ENCODE measurements around the gene CYB561D2. TPM values are rescaled to one million over a fixed set of nuclear protein-coding genes. Genes with fewer than 3 reads are reported as not detected.

The CYB561D2 gene
- total and polyA plus RNA-seq, 8 donors = 6.1 to 26.1 (median 11.1) TPM; not detected in 1

- H3K36me3 ChIP-seq = peaks cover 33 to 53% (median 44%) of the 10 kb centered on the region in 4 donors
- peak overlapping the region; percentile 68 to 89 (median 84) for H3K4me3 ChIP-seq
- peaks cover 39 to 69% (median 56%) of the 10 kb centered on the region in 4 donors for H3K4me1 ChIP-seq
- peak overlapping the region in 4 of 5 donors; percentile 7 to 92 (median 90) for H3K27ac ChIP-seq
- H3K9me3 ChIP-seq = no peaks in the 10 kb centered on the region
- no peaks in the 10 kb centered on the region for H3K27me3 ChIP-seq
- WGBS, 5 donors = 50 to 73% (median 65%) methylated on average over 1 of the region's 1 CpG
- intact Hi-C loops (cut with DNase I; ENCODE audit: low total_unique reads) = no loop called here
- no peak for DNase-seq
- no peak for TF ChIP-seq POLR2A (IDR thresholded peaks at IDR 0.05)
- TF ChIP-seq EP300 (IDR thresholded peaks at IDR 0.05) = no peak
- no peak for TF ChIP-seq POLR2AphosphoS5 (IDR thresholded peaks at IDR 0.05)
- TF ChIP-seq CTCF (IDR thresholded peaks at IDR 0.05) = no peak
These were observed 6.8 kb downstream of the CYB561D2 start for GRCh38 chr3:50357481-50357880.

- TF ChIP-seq POLR2AphosphoS5 (IDR thresholded peaks at IDR 0.05) = no peak
- TF ChIP-seq CTCF (IDR thresholded peaks at IDR 0.05) = no peak
- TF ChIP-seq EP300 (IDR thresholded peaks at IDR 0.05) = no peak
- TF ChIP-seq POLR2A (IDR thresholded peaks at IDR 0.05) = no peak
- peaks cover 29 to 47% (median 35%) of the 10 kb centered on the region in 4 donors for H3K36me3 ChIP-seq
- peaks cover 35 to 62% (median 50%) of the 10 kb centered on the region in 4 donors for H3K4me1 ChIP-seq
- no peak for DNase-seq
- no peaks in the 10 kb centered on the region for H3K27me3 ChIP-seq
- H3K27ac ChIP-seq = peak overlapping the region; percentile 86 to 92 (median 91)
- intact Hi-C loops (cut with DNase I; ENCODE audit: low total_unique reads) = no loop called here
- no peaks in the 10 kb centered on the region for H3K9me3 ChIP-seq
- H3K4me3 ChIP-seq = peak overlapping the region; percentile 68 to 89 (median 84)
- 20 to 40% (median 32%) methylated on average over 13 to 24 of the region's 24 CpGs for WGBS, 5 donors
These were observed 7.8 kb downstream of the CYB561D2 start for GRCh38 chr3:50358355-50358910.

GRCh38 chr3:50358911-50359759, 8.5 kb downstream of the CYB561D2 start, which contains the start of gene TMEM115:
Gene TMEM115 (minus strand): TSS chr3:50359521. CDS start chr3:50359063, 458 bp downstream.
- WGBS, 5 donors = 0 to 4% (median 1%) methylated on average over 30 to 64 of the region's 64 CpGs
- peak; percentile 96 to 99 for DNase-seq
- peak within 1 kb of the TSS; percentile 68 to 89 (median 84) for H3K4me3 ChIP-seq
- TF ChIP-seq POLR2AphosphoS5 (IDR thresholded peaks at IDR 0.05) (peak; percentile 68 to 92 (median 71)), POLR2A (IDR thresholded peaks at IDR 0.05) (no peak)
- H3K4me1 ChIP-seq = peaks cover 36 to 58% (median 48%) of the 10 kb centered on the region in 4 donors
- H3K27ac ChIP-seq = peak within 1 kb of the TSS; percentile 86 to 92 (median 91)
- H3K27me3 ChIP-seq = no peaks in the 10 kb centered on the region
- peaks cover 22 to 40% (median 28%) of the 10 kb centered on the region in 4 donors for H3K36me3 ChIP-seq
- H3K9me3 ChIP-seq = no peaks in the 10 kb centered on the region
- intact Hi-C loops (cut with DNase I; ENCODE audit: low total_unique reads) = no loop called here

GRCh38 chr3:50359760-50360110, 9.1 kb downstream of the CYB561D2 start:
- intact Hi-C loops (cut with DNase I; ENCODE audit: low total_unique reads) = no loop called here

More at GRCh38 chr3:50359760-50360110, 9.1 kb downstream of the CYB561D2 start:
- 21 to 28% (median 22%) methylated on average over 4 to 8 of the region's 8 CpGs for WGBS, 5 donors
- Histone ChIP-seq H3K27ac (peak overlapping the region in 2 of 5 donors; percentile 86 to 92), H3K36me3 (peaks cover 16 to 34% (median 22%) of the 10 kb centered on the region in 4 donors), H3K27me3 (no peaks in the 10 kb centered on the region), H3K4me1 (peaks cover 42 to 58% (median 51%) of the 10 kb centered on the region in 4 donors), H3K4me3 (peak overlapping the region; percentile 68 to 89 (median 84)), H3K9me3 (no peaks in the 10 kb centered on the region)
- no peak for DNase-seq
- TF ChIP-seq CTCF (IDR thresholded peaks at IDR 0.05) (no peak), POLR2AphosphoS5 (IDR thresholded peaks at IDR 0.05) (no peak), EP300 (IDR thresholded peaks at IDR 0.05) (no peak), POLR2A (IDR thresholded peaks at IDR 0.05) (no peak)
